Keratinocyte (primary cell): ENCODE data around the gene SAXO1. TPM values are rescaled to one million over a fixed set of nuclear protein-coding genes. Genes with fewer than 3 reads are reported as not detected.

Experiments
- DNase-seq: peaks from one replicate; pipeline ENCODE4 v3.0.0-alpha.2; 2011; ENCODE audit warnings: low read depth, missing footprints, low spot score
- FAIRE-seq: peaks from 2 replicates; lab custom pipeline; 2011; peaks lifted over from hg19 to GRCh38; lab: Jason Lieb, UNC
- H2AFZ ChIP-seq: 2 replicates; pipeline ENCODE4 v1.6.0; 2012; ENCODE audit warnings: low read length, control low read depth, inconsistent platforms; ENCODE audit not compliant: control insufficient read depth
- H3K27ac ChIP-seq: 2 replicates; pipeline ENCODE4 v1.5.1; 2011; ENCODE audit warnings: low read length; ENCODE audit not compliant: control insufficient read depth, insufficient read depth
- H3K27me3 ChIP-seq: 3 replicates; pipeline ENCODE4 v1.6.0; 2011; ENCODE audit warnings: low read length; ENCODE audit not compliant: control insufficient read depth, insufficient read depth; ENCODE audit errors: extremely low read depth
- H3K36me3 ChIP-seq, 2 experiments: 2 replicates in 1 of 2; 3 replicates in 1 of 2; pipeline ENCODE4 v1.5.1; 2011; ENCODE audit warnings: low read length in 2 of 2, mild to moderate bottlenecking in 1 of 2; ENCODE audit not compliant: control insufficient read depth in 2 of 2, insufficient read depth in 2 of 2; ENCODE audit errors: extremely low read depth in 1 of 2
- H3K4me1 ChIP-seq: 3 replicates; pipeline ENCODE4 v1.5.1; 2011; ENCODE audit warnings: low read length; ENCODE audit not compliant: control insufficient read depth, insufficient read depth; ENCODE audit errors: extremely low read depth
- H3K4me2 ChIP-seq: 3 replicates; pipeline ENCODE4 v1.6.0; 2011; ENCODE audit warnings: low read depth, low read length; ENCODE audit not compliant: control insufficient read depth, insufficient read depth; ENCODE audit errors: extremely low read depth
- H3K4me3 ChIP-seq, 3 experiments: fragments of 200-600 bp in 1 of 3; sonication (generic) in 1 of 3; 2 replicates in 2 of 3; 3 replicates in 1 of 3; pipeline ENCODE4 v1.5.1; 2011 to 2016; ENCODE audit warnings: low read length in 3 of 3, mild to moderate bottlenecking in 3 of 3, control low read depth in 2 of 3, inconsistent platforms in 1 of 3, low read depth in 1 of 3, mixed read lengths in 1 of 3, mixed run types in 1 of 3, moderate library complexity in 1 of 3; ENCODE audit not compliant: control insufficient read depth in 2 of 3, insufficient read depth in 2 of 3; ENCODE audit errors: extremely low read depth in 1 of 3
- H3K79me2 ChIP-seq: 2 replicates; pipeline ENCODE4 v1.6.0; 2012; ENCODE audit warnings: low read length; ENCODE audit not compliant: control insufficient read depth, insufficient read depth
- H3K9ac ChIP-seq: 3 replicates; pipeline ENCODE4 v1.6.0; 2011; ENCODE audit warnings: low read length; ENCODE audit not compliant: control insufficient read depth, insufficient read depth; ENCODE audit errors: extremely low read depth
- H3K9me1 ChIP-seq: 3 replicates; pipeline ENCODE4 v1.6.0; 2011; ENCODE audit warnings: low read length; ENCODE audit not compliant: control insufficient read depth, insufficient read depth; ENCODE audit errors: extremely low read depth
- H3K9me3 ChIP-seq: 2 replicates; pipeline ENCODE4 v1.5.1; 2012; ENCODE audit warnings: low read depth, low read length; ENCODE audit not compliant: control insufficient read depth
- H4K20me1 ChIP-seq: 3 replicates; pipeline ENCODE4 v1.6.0; 2011; ENCODE audit warnings: low read length; ENCODE audit not compliant: control insufficient read depth, insufficient read depth; ENCODE audit errors: extremely low read depth
- CTCF ChIP-seq, 3 experiments: IDR thresholded peaks in 1 of 3; conservative IDR thresholded peaks in 1 of 3; optimal IDR thresholded peaks in 1 of 3; 2 replicates in 2 of 3; 3 replicates in 1 of 3; pipeline versions ENCODE3 to v1.5.1; 2011; ENCODE audit warnings: low read length in 3 of 3, mild to moderate bottlenecking in 3 of 3, moderate library complexity in 2 of 3, control low read depth in 1 of 3, inconsistent platforms in 1 of 3; ENCODE audit not compliant: insufficient read depth in 2 of 3; ENCODE audit errors: extremely low read depth in 1 of 3
- EZH2 ChIP-seq: IDR thresholded peaks from one replicate; pipeline ENCODE4 v1.6.1; 2012; ENCODE audit warnings: inconsistent platforms, mild to moderate bottlenecking, low read length, moderate library complexity
- dilution Hi-C: fragments of 300-500 bp; cut with MboI; formaldehyde crosslinking; loops from one replicate; pipeline ENCODE4 v1.7.0; 2020; ENCODE audit warnings: low sequenced_read_pairs; ENCODE audit not compliant: extremely low pct_ligation_motif_present
- polyA plus RNA-seq, 5 experiments: library from polyadenylated mRNA; depleted of rRNA in 3 of 5; stranded (reverse) in 3 of 5; stranded (forward) in 1 of 5; unstranded in 1 of 5; fragments of >200 nt; gene quantifications; 1 replicate in 1 of 5; 2 replicates in 3 of 5; 3 replicates in 1 of 5; pipeline versions ENCODE4 v1.2.1 to v1.2.3, GENCODE V29; 2011 to 2012; ENCODE audit warnings: missing spikeins in 2 of 5, low read depth in 1 of 5, low replicate concordance in 1 of 5

The SAXO1 gene
- polyA plus RNA-seq, 1 donor (not counting 4 experiments of a cell fraction or from before 2014, with no cell fraction given), result not detected

GRCh38 chr9:18955626-18956025, 77.4 kb downstream of the SAXO1 start:
- Histone ChIP-seq H3K9me3 (no peaks in the 10 kb centered on the region), H3K27me3 (peaks cover 4% of the 10 kb centered on the region), H2AFZ (no peak overlapping the region), H3K4me2 (no peak overlapping the region), H3K27ac (no peak overlapping the region), H3K9me1 (no peaks in the 10 kb centered on the region), H3K4me1 (no peaks in the 10 kb centered on the region), H3K9ac (no peak overlapping the region), H3K36me3 (no peaks in the 10 kb centered on the region), H3K4me3 (no peak overlapping the region), H4K20me1 (no peaks in the 10 kb centered on the region), H3K79me2 (no peaks in the 10 kb centered on the region)
- no peak for TF ChIP-seq CTCF (optimal IDR thresholded peaks at IDR 0.05 in 1 of 3, IDR thresholded peaks at IDR 0.05 in 1 of 3, conservative IDR thresholded peaks at IDR 0.05 in 1 of 3; ENCODE audit: extremely low read depth in 1 of 3, insufficient read depth in 2 of 3, low read length in 3 of 3)
- TF ChIP-seq EZH2, result no peak
- DNase-seq, result no peak
- dilution Hi-C loops, result no loop called here
- no peak for FAIRE-seq

GRCh38 chr9:18951936-18952335, 81.1 kb downstream of the SAXO1 start:
- Histone ChIP-seq H3K4me1 (no peaks in the 10 kb centered on the region), H3K79me2 (no peaks in the 10 kb centered on the region), H2AFZ (no peak overlapping the region), H3K4me3 (no peak overlapping the region), H3K9me1 (no peaks in the 10 kb centered on the region), H3K4me2 (no peak overlapping the region), H3K9ac (no peak overlapping the region), H3K27me3 (no peaks in the 10 kb centered on the region), H3K36me3 (no peaks in the 10 kb centered on the region), H3K27ac (no peak overlapping the region), H4K20me1 (no peaks in the 10 kb centered on the region), H3K9me3 (no peaks in the 10 kb centered on the region)
- dilution Hi-C loops, result no loop called here
- DNase-seq (no peak), FAIRE-seq (no peak)
- TF ChIP-seq CTCF (optimal IDR thresholded peaks at IDR 0.05 in 1 of 3, IDR thresholded peaks at IDR 0.05 in 1 of 3, conservative IDR thresholded peaks at IDR 0.05 in 1 of 3; ENCODE audit: extremely low read depth in 1 of 3, insufficient read depth in 2 of 3, low read length in 3 of 3), result no peak
- TF ChIP-seq EZH2, result no peak
